NCI-H460 (cell line): ENCODE measurements around the gene KIF1A. TPM values are rescaled to one million over a fixed set of nuclear protein-coding genes. Genes with fewer than 3 reads are reported as not detected.
"Not testable (repeated sequence)": the region's sequence is repeated elsewhere in the genome, so short reads cannot be mapped to it uniquely, and the experiment has no call there.

Experiments
- DNase-seq: peaks from one replicate; pipeline ENCODE4 v3.0.0-alpha.2; 2016; ENCODE audit warnings: low read depth; ENCODE audit errors: extremely low read depth
- total RNA-seq: library from RNA; depleted of rRNA; stranded (reverse); fragments of >200 nt; shearing (Covaris generic); gene quantifications from 2 replicates; pipeline ENCODE4 v1.2.3, GENCODE V29; 2014

Gene KIF1A
- total RNA-seq, 1 experiment from 2014 or later: 0.37 TPM

- no peak for DNase-seq
These were observed 130.0 kb downstream of the KIF1A start for GRCh38 chr2:240689975-240690374.

DNA sequence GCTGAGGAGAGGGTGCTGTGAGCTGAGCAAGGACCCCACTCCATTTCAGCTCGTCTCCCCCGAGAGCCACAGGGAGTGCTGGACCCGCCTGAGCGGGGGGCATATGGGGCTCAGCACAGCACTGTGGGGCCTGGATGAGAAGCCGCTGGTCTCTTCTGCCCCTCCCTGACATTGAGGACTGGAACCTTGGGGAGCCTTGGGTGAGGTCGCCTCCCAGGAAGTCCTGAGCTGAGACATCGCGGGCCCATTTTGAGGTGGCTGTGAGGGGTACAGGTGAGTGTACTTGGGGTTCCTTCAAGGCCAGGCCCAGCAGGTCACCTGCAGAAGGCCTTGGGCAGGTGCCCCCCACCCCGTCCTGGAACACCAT is 131.5 kb downstream of the KIF1A start:
- DNase-seq: no peak

DNA sequence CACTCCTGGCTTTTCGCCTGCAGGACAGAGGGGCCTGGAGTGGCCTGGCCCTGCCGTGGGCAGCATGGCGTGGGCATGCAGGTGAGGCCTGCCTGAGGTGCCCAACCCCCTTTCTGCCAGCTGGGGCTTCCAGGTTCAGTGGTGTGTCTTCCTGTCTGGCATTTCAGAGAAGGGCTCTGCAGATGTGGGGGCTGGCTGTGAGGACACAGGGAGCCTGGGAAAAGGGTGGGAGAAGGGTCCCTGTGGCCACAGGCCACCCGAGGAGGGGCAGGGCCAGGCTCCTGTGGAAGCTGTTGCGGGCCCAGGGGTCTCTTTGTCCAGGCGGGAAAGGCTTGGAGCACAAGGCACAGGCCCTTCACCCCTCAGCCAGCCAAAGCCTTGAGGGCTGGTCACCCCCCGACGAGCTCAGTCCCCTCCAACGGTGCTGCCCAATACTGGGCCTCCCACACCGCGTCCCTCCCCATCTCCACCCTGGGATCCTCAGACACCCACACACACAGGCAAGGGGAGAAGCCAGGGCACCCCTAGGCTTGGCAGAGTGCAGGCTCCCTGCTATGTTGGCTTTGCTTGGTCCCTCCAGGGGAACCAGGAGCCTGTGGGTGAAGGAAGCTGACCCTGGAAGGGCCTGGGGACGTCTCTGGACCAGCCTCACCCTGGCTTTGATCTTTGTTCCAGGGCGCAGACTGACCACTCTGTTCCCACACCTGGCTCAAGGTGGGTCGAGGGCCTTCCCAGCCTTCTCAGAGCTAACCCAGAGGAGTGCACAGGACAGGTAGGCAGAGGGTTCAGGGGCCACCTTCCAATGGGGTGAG is 132.1 kb downstream of the KIF1A start:
- no peak for DNase-seq

GRCh38 chr2:240687045-240687740 is 132.8 kb downstream of the KIF1A start:
- no peak for DNase-seq

DNA sequence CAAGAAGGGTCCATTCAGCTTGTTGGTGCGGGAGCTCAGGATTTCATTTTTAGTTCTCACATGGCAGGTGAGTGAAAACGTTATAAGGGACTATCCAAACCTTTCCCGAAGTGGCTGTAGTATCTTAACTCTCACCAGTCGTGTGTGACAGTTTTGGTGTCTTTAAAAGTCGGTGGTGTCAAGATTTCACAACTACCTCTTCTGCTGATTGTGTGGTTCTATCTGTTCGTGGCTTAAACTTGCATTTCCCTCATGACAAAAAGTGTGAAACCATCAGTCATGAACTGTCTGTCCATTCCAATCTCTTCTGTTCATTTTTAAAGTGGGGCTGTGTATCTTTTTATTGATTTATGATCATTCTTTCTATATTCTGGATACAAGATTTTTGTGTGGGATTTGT is 133.6 kb downstream of the KIF1A start:
- no peak for DNase-seq

GRCh38 chr2:240685771-240686371 is 134.1 kb downstream of the KIF1A start:
- DNase-seq: no peak

DNA sequence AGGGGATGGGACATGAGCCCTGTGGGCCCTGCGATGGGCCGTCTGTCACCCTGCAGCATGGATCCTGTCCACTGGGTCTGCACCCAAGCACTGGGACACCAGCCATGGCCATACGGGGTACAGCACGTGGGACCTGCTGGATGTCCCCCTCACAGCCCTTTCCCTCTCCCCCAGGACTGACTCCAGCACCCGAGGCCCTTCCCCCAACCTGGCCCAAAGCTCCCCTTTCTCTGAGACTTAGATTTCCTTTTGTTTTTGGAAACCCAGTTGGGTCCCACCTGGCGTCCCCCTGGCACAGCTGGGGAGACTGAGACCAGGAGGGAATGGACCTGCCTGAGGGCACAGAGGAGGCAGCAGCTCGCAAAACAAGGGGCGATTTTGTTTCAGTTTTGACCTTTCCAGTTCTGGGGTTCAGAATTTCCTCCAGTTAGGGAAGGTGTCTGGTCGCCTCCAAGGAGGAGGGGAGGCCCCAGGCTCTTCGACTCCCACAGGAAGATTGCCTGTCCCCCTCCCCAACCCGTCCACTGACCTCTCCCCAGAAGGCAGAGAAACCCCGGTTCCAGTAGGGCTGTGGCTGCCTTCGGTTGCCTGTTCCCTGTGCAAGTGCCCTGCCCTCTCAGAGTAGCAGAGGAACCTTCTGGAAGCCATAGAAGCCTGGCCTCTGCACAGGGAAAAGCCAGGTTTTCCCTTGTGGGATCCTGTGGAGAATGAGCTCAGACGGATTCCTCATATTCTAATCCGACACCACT is 135.9 kb downstream of the KIF1A start:
- DNase-seq: not testable (repeated sequence)

DNA sequence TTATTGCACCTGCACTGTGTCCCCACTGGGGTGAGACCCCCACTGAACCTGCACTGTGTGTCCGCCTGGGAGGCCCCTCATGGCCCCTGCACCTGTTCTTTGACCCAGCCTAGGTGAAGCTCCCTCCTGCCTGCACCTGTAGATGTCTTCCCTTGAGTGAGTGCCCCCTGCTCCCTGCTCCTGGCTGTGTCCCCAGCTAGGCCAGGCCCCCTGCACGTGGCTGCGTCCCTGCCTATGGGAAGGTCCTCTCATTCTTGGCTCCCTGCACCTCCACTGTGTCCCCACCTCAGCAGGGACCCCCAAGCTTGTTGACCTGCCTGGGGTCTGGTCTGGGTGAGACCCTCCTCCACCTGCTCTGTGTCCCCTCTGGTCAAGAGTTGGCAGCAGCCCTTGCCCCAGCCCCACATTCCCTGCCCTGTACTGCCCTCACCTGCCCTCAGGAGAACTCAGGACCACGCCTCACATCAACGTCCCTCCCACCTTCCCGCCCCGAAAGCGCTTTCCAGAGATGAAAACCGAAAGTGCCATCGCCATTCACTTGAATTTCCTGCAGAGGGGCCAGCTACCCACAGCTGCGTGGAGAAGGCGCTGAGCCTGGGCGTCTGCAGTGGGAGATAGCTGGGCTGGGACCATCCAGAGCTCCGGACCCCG is 136.6 kb downstream of the KIF1A start:
- DNase-seq: not testable (repeated sequence)

- not testable (repeated sequence) for DNase-seq
These were observed 137.4 kb downstream of the KIF1A start, which contains the start of gene AQP12B for GRCh38 chr2:240682431-240683224. TSS of gene AQP12B (minus strand) at chr2:240682885. CDS start at chr2:240682837, 48 bp downstream.

- not testable (repeated sequence) for DNase-seq
These were observed 139.8 kb downstream of the KIF1A start for GRCh38 chr2:240680185-240680584.

DNA sequence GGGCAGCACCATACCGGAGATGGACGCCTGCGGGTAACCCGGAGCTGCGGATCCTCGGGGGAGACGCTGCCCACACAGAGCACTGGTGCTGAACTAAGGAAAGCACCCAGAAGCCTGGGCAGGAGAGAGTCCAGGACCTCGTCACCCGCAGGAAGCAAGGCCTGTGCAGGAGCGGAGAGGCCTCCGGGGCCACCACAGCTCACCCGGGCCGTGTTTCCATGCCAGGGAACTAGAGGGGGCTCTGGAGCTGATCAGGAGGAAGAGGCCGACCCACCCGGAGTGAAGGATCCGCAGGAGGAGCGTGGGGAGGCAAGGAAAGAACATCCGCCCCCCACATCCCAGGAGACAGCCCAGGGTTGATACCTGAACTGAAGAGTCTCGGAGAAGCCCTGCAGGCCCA is 141.1 kb downstream of the KIF1A start:
- not testable (repeated sequence) for DNase-seq

DNA sequence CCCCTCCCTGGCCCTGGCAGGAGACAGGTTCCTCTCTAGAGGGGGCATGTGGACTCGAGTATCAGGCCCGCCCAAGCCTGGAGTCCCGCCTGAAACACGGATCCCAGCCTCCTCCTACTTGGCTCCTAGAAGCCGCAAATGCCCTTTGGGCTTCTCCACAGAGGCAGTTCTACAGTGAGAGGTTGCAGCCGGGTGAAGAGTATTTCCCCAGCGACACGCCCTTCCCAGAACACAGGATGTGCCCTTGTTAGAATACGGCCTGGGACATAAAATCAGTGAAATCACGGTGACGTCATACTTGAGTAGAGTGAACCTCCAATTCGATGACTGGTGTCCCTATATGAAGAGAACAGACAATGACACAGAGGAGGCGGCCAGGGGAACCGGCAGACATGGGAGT is 142.0 kb downstream of the KIF1A start:
- not testable (repeated sequence) for DNase-seq

DNA sequence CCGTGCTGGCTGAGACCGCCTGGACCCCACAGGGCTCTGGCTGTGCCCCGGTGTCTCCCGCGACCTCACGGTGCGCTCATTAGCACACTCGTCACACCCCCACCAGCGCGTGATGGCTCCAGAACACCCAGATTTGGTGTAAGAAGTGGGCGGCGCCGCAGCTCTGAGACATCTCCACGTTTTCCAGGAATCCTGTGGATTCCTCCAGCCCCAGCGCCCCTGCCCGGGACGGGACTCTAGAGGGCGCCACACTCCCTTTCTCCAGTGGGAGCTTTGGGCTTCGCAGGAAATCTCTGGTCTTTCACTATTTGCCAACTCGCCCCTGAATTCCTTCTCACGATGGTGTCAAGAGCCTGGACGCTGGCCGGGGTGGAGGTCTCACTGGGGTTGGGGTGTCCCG is 144.7 kb downstream of the KIF1A start:
- not testable (repeated sequence) for DNase-seq

DNA sequence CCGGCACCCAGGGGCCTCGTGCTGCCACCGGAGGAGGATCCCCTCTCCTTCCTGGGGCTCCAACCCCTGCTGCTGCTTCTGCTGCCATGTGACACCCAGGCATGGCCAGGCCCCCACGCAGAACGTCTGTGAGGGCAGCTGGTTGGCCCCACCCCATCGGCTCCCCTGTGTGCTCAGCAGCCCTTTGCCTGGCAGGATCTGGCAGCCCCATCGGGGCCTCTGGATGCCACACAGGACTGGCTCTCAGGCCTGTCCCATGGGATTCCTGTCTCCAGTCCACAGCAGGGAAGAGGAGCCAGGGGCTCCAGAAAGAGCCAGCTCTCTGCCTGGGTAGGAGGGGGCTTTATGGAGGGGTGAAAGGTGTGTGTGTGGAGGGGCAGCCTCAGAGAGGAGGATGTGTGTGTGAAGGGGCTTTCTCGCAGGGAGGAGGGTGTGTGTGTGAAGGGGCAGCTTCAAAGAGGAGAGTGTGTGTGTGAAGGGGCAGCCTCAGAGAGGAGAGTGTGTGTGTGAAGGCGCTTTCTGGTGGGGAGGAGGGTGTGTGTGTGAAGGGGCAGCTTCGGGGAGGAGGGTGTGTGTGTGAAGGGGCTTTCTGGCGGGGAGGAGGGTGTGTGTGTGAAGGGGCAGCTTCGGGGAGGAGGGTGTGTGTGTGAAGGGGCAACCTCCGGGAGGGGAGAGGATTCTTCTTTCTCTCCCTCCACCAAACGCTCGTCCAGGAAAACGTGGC is 145.4 kb downstream of the KIF1A start:
- not testable (repeated sequence) for DNase-seq

GRCh38 chr2:240672701-240673190 is 147.3 kb downstream of the KIF1A start:
- no peak for DNase-seq

- DNase-seq: no peak
These were observed 147.8 kb downstream of the KIF1A start for GRCh38 chr2:240672076-240672700.

DNA sequence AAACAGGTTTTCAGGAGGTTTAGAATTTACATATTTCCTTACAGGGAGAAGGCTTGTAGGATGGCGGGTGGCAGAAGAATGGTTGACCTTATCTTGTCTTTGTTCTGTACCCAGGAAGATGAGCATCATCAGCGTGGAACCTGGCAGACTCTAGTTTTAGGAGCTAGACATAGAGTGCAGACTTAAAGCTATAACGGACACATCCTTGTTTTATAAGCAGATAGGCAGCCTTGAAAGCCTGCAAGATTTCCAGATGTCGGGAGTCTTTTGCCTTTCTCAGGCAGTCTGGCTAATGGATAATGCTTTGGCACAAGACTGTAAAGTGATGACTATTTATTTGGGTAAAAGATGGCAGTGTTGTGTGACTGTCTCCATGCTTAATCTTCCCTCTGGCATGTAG is 149.1 kb downstream of the KIF1A start:
- no peak for DNase-seq

DNA sequence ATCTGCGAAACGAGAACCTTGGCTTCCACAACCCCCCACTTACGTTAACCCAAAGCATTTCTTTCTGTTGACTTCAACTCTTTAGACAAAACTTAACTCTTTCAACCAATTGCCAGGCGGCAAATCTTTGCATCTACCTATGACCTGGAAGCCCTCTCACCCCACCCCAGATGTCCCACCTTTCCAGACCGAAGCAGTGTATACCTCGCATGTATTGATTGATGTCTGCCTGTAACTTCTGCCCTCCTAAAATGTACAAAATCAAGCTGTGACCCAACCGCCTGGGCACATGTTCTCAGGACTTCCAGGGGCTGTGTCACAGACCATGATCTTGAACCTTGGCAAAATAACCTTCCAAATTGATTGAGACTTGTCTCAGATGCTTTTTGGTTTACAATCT is 149.6 kb downstream of the KIF1A start:
- DNase-seq: no peak
